Breast epithelium (tissue), 3 donors: ENCODE results near the gene RAB7A.

Source experiments
- CTCF ChIP-seq, 3 donors: fragments of 450-650 bp; IDR thresholded peaks; one replicate each; pipeline ENCODE4 v1.5.1; 2016 to 2017; ENCODE audit warnings: antibody characterized with exemption in 3 of 3, mild to moderate bottlenecking in 3 of 3, moderate library complexity in 3 of 3
- POLR2AphosphoS5 ChIP-seq, 3 donors: sonication (generic); formaldehyde crosslinking; IDR thresholded peaks; one replicate each; pipeline ENCODE4 v1.6.1; 2017; ENCODE audit warnings: antibody characterized with exemption in 3 of 3

GRCh38 chr3:128684986-128685726 is 40.8 kb upstream of the RAB7A start:
- TF ChIP-seq POLR2AphosphoS5 (IDR thresholded peaks at IDR 0.05) (no peak), CTCF (IDR thresholded peaks at IDR 0.05) (no peak)
